Measurements from ENCODE around the gene MPZL2. TPM values are rescaled to one million over a fixed set of nuclear protein-coding genes. Genes with fewer than 3 reads are reported as not detected.
"Not testable (repeated sequence)": the region's sequence is repeated elsewhere in the genome, so short reads cannot be mapped to it uniquely, and the experiment has no call there.

The MPZL2 gene
- total and polyA plus RNA-seq, 12 donors, result 0.48 to 14.9 (median 5.1) TPM

DNA sequence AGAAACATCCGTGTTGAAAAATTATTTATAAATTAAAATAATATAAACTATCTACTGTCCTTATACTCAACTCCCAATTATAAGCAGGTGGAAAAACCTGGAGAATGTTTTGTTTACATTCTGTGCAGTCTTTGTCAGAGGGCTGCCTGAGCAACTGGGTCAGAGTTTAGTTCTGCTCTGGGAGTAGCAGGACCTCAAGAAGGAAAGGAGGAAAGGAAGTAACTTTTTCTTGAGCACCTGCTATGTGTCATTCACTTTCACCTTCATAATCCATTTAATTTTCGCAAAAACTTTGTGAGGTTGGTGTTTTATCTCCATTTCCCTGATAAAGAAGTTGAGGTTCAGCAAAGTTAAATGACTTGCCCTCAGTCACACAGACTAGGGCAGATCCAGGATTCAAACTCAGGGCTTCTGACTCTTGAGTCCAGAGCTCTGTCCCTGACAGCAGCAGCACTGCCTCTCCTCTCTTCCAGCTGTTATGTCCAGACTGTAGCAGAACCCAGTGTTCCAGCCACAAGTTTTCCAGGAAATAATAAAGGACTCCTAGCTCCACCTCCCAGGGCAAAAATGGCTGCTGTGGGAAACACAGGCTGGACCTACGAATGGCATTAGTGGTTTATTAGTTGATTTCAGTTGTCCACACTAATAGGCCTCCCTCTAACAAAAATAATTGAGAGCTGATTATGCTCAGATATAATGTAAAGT is 46.8 kb upstream of the MPZL2 start:
- no peak for DNase-seq
- H3K36me3 ChIP-seq (replicated peaks in 1 of 2), result no peaks in the 10 kb centered on the region
- intact Hi-C loops (cut with DNase I), result no loop called here
- no peaks in the 10 kb centered on the region for H3K4me1 ChIP-seq (replicated peaks in 1 of 2)
- H3K4me3 ChIP-seq, result no peak overlapping the region
- H3K27me3 ChIP-seq, result peaks cover 18% of the 10 kb centered on the region
- TF ChIP-seq POLR2A (IDR thresholded peaks at IDR 0.05), result no peak
- TF ChIP-seq, protein P1, sequence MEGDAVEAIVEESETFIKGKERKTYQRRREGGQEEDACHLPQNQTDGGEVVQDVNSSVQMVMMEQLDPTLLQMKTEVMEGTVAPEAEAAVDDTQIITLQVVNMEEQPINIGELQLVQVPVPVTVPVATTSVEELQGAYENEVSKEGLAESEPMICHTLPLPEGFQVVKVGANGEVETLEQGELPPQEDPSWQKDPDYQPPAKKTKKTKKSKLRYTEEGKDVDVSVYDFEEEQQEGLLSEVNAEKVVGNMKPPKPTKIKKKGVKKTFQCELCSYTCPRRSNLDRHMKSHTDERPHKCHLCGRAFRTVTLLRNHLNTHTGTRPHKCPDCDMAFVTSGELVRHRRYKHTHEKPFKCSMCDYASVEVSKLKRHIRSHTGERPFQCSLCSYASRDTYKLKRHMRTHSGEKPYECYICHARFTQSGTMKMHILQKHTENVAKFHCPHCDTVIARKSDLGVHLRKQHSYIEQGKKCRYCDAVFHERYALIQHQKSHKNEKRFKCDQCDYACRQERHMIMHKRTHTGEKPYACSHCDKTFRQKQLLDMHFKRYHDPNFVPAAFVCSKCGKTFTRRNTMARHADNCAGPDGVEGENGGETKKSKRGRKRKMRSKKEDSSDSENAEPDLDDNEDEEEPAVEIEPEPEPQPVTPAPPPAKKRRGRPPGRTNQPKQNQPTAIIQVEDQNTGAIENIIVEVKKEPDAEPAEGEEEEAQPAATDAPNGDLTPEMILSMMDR (IDR thresholded peaks at IDR 0.05), result no peak
- WGBS, 4 donors, result 63 to 71% (median 65%) methylated on average over 3 of the region's 3 CpGs
- H3K9me3 ChIP-seq (replicated peaks in 1 of 3), result no peaks in the 10 kb centered on the region
- H3K27ac ChIP-seq, result no peak overlapping the region

DNA sequence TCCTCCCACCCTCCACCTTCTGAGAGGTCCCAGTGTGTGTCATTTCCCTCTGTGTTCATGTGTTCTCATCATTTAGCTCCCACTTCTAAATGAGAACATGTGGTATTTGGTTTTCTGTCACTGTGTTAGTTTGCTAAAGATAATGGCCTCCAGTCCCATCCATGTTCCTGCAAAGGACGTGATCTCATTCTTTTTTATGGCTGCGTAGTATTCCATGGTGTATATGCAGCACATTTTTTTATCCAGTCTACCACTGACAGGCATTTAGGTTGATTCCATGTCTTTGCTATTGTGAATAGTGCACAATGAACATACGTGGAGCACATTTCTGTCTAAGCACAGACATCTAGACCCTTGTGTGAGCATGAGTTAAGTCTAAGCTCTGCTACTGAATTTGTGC is 46.2 kb upstream of the MPZL2 start:
- H3K9me3 ChIP-seq (replicated peaks in 1 of 3), result no peaks in the 10 kb centered on the region
- H3K27ac ChIP-seq, result no peak overlapping the region
- intact Hi-C loops (cut with DNase I), result no loop called here
- H3K36me3 ChIP-seq (replicated peaks in 1 of 2), result no peaks in the 10 kb centered on the region
- H3K27me3 ChIP-seq, result peaks cover 18% of the 10 kb centered on the region
- WGBS, 4 donors, result 76 to 86% (median 82%) methylated on average over 3 of the region's 3 CpGs
- H3K4me3 ChIP-seq, result no peak overlapping the region
- H3K4me1 ChIP-seq (replicated peaks in 1 of 2), result no peaks in the 10 kb centered on the region
- TF ChIP-seq, protein P1 (IDR thresholded peaks at IDR 0.05), result no peak
- no peak for TF ChIP-seq POLR2A (IDR thresholded peaks at IDR 0.05)
- DNase-seq, result no peak

DNA sequence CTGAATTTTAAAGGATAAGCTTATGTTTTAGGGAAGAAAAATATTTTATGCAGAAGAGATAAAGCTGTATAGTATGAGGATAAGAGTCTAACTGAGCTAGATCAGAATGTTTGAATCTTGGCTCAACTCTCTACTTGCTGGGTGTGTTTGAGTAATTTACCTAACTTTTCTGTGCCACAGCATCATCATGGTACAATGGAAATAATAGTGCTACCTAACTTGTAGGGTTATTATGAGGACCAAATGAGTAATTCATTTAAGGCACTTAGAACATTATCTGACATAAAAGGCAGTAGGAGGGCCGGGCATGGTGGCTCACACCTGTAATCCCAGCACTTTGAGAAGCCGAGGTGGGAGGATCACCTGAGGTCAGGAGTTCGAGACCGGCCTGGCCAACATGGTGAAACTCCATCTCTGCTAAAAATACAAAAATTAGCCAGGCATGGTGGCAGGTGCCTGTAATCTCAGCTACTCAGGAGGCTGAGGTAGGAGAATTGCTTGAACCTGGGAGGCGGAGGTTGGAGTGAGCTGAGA is 45.0 kb upstream of the MPZL2 start:
- DNase-seq; intact Hi-C loops (cut with DNase I); H3K4me3 ChIP-seq; H3K4me1 ChIP-seq (replicated peaks in 1 of 2); H3K36me3 ChIP-seq (replicated peaks in 1 of 2); H3K9me3 ChIP-seq (replicated peaks in 1 of 3); H3K27ac ChIP-seq: not testable (repeated sequence)
- WGBS, 4 donors, result 83 to 85% (median 84%) methylated on average over 5 of the region's 5 CpGs
- peaks cover 14% of the 10 kb centered on the region for H3K27me3 ChIP-seq

DNA sequence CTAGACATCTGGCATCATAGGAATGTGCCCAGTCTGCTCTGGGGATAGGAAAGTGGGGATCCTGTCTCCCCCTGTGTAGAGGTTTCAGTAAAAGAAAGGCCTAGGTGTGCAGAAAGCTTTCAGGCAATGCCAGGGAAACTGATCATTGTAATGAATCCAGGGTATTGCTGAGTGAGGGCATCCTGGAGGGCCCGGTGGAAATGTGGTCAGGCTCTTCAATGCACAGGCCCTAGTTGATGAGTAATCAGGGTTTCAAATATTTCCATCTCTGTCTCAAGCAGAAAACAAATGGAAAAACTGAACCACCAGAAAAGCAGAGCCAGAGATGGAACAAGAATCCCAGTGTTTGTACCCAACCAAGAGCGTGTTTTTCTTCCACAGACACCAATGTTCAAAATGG is 42.5 kb upstream of the MPZL2 start:
- H3K4me3 ChIP-seq, result no peak overlapping the region
- TF ChIP-seq, protein P1 (IDR thresholded peaks at IDR 0.05), result no peak
- no peak for TF ChIP-seq POLR2A (IDR thresholded peaks at IDR 0.05)
- H3K36me3 ChIP-seq (replicated peaks in 1 of 2), result no peaks in the 10 kb centered on the region
- H3K9me3 ChIP-seq (replicated peaks in 1 of 3), result no peaks in the 10 kb centered on the region
- whole genome bisulfite sequencing, 4 donors, result 85 to 87% (median 85%) methylated on average over 2 of the region's 2 CpGs
- intact Hi-C loops (cut with DNase I), result no loop called here
- DNase-seq, result no peak
- H3K27me3 ChIP-seq, result no peaks in the 10 kb centered on the region
- no peaks in the 10 kb centered on the region for H3K4me1 ChIP-seq (replicated peaks in 1 of 2)
- no peak overlapping the region for H3K27ac ChIP-seq

DNA sequence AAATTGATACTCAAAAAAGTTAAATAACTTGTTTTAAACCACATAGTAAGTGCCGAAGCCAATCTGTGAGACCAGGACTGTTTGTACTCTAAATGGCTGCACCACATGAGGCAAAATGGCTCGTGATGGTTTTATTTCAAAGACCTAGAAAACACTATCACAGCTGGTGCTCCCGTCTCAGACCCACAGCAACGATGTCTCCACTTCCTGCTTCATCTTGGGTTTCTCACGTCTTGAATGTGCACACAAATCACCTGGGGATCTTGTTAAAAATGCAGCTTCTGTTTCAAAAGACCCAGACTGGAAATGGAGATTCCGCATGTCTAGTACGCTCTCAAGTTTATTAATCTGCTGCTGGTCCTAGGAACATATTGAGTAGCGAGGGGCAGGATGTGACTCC is 41.6 kb upstream of the MPZL2 start:
- H3K27me3 ChIP-seq, result no peaks in the 10 kb centered on the region
- H3K4me3 ChIP-seq, result no peak overlapping the region
- no peak for TF ChIP-seq POLR2A (IDR thresholded peaks at IDR 0.05)
- TF ChIP-seq, protein P1 (IDR thresholded peaks at IDR 0.05), result no peak
- no peak overlapping the region for H3K27ac ChIP-seq
- no peaks in the 10 kb centered on the region for H3K9me3 ChIP-seq (replicated peaks in 1 of 3)
- intact Hi-C loops (cut with DNase I), result no loop called here
- WGBS, 4 donors, result 59 to 68% (median 66%) methylated on average over 8 of the region's 8 CpGs
- H3K4me1 ChIP-seq (replicated peaks in 1 of 2), result no peaks in the 10 kb centered on the region
- H3K36me3 ChIP-seq (replicated peaks in 1 of 2), result no peaks in the 10 kb centered on the region
- no peak for DNase-seq

Measured in adrenal gland (tissue), 12 donors.